ENCODE measurements around the gene PVRIG. TPM values are rescaled to one million over a fixed set of nuclear protein-coding genes. Genes with fewer than 3 reads are reported as not detected.

Gene PVRIG
- total and polyA plus RNA-seq, 9 of the 15 experiments (the other 6 are each of a cell fraction or from before 2014, with no cell fraction given), result 0.16 to 0.64 TPM; not detected in 7

DNA sequence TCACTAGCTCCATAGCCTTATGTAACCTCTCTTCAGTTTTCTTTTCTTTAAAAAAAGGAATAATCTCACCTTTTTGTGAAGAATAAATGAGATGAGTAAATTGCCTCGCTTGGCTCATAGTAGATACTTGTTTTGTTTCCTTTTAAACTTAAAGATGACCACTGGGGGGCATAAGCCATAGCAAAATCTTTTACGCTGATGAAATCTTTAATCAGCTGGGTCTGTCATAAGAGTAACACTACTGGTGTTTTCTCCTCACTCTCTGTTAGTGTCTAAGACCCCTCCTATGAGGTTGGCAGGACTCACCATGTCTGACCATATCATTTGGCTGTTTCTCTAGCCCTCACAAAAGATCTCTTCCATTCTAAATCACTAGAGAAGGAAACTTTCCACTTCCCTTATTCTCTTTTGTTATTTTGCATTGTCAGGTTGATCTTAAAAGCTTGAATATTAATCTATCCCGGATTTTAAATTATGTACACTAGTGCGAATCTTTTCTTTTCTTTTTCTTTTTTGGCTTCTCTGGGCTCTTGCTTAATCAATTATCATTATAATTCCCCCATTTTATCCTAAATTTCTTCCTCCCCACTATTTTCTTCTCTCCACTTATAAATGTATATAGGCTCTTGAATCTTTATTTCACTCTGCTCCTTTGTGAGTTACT lies 29.6 kb upstream of the PVRIG start (continued):
- TF ChIP-seq, protein P1, sequence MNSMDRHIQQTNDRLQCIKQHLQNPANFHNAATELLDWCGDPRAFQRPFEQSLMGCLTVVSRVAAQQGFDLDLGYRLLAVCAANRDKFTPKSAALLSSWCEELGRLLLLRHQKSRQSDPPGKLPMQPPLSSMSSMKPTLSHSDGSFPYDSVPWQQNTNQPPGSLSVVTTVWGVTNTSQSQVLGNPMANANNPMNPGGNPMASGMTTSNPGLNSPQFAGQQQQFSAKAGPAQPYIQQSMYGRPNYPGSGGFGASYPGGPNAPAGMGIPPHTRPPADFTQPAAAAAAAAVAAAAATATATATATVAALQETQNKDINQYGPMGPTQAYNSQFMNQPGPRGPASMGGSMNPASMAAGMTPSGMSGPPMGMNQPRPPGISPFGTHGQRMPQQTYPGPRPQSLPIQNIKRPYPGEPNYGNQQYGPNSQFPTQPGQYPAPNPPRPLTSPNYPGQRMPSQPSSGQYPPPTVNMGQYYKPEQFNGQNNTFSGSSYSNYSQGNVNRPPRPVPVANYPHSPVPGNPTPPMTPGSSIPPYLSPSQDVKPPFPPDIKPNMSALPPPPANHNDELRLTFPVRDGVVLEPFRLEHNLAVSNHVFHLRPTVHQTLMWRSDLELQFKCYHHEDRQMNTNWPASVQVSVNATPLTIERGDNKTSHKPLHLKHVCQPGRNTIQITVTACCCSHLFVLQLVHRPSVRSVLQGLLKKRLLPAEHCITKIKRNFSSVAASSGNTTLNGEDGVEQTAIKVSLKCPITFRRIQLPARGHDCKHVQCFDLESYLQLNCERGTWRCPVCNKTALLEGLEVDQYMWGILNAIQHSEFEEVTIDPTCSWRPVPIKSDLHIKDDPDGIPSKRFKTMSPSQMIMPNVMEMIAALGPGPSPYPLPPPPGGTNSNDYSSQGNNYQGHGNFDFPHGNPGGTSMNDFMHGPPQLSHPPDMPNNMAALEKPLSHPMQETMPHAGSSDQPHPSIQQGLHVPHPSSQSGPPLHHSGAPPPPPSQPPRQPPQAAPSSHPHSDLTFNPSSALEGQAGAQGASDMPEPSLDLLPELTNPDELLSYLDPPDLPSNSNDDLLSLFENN (IDR thresholded peaks at IDR 0.05; ENCODE audit: low read depth in 2 of 2, low read length in 2 of 2), result no peak
- TF ChIP-seq NR4A1 (CRISPR knock-in tag; IDR thresholded peaks at IDR 0.05) (no peak), NR4A1 (tag; IDR thresholded peaks at IDR 0.05) (no peak), CBFA2T3 (IDR thresholded peaks at IDR 0.05) (no peak), U2AF1 (optimal IDR thresholded peaks at IDR 0.05; ENCODE audit: low read depth, low read length) (no peak), KLF10 (CRISPR knock-in tag; IDR thresholded peaks at IDR 0.05) (no peak), SIN3A (IDR thresholded peaks at IDR 0.05; ENCODE audit: borderline replicate concordance in 2 of 2, control insufficient read depth in 1 of 2, low read depth in 2 of 2, low read length in 2 of 2) (no peak), ZEB2 (IDR thresholded peaks at IDR 0.05) (0 out of 2 replicates have a peak, but pooled peaks have one; percentile 20), POLR2AphosphoS2 (IDR thresholded peaks at IDR 0.05; ENCODE audit: low read length) (no peak), SMAD3 (CRISPR knock-in tag; conservative IDR thresholded peaks at IDR 0.05) (0 out of 2 replicates have a peak, but pooled peaks have one; percentile 52), FUS (optimal IDR thresholded peaks at IDR 0.05; ENCODE audit: low read depth, low read length) (no peak), L3MBTL2 (IDR thresholded peaks at IDR 0.05) (peak; percentile 55; the same call in 1 of the 2 replicates), SP2 (IDR thresholded peaks at IDR 0.05; ENCODE audit: extremely low read depth, low read depth, low read length, poor library complexity, severe bottlenecking) (no peak), ZFP1 (CRISPR knock-in tag; IDR thresholded peaks at IDR 0.05) (0 out of 2 replicates have a peak, but pooled peaks have one; percentile 13), HOXB6 (CRISPR knock-in tag; IDR thresholded peaks at IDR 0.05; ENCODE audit: borderline replicate concordance) (no peak), TRIM24 (IDR thresholded peaks at IDR 0.05) (peak in 1 of 2 experiments; percentile 40; a peak in 1 of 4 replicates)
- TF ChIP-seq, protein P2, sequence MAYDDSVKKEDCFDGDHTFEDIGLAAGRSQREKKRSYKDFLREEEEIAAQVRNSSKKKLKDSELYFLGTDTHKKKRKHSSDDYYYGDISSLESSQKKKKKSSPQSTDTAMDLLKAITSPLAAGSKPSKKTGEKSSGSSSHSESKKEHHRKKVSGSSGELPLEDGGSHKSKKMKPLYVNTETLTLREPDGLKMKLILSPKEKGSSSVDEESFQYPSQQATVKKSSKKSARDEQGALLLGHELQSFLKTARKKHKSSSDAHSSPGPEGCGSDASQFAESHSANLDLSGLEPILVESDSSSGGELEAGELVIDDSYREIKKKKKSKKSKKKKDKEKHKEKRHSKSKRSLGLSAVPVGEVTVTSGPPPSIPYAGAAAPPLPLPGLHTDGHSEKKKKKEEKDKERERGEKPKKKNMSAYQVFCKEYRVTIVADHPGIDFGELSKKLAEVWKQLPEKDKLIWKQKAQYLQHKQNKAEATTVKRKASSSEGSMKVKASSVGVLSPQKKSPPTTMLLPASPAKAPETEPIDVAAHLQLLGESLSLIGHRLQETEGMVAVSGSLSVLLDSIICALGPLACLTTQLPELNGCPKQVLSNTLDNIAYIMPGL (CRISPR knock-in tag; IDR thresholded peaks at IDR 0.05), result no peak
- TF ChIP-seq, protein P3, sequence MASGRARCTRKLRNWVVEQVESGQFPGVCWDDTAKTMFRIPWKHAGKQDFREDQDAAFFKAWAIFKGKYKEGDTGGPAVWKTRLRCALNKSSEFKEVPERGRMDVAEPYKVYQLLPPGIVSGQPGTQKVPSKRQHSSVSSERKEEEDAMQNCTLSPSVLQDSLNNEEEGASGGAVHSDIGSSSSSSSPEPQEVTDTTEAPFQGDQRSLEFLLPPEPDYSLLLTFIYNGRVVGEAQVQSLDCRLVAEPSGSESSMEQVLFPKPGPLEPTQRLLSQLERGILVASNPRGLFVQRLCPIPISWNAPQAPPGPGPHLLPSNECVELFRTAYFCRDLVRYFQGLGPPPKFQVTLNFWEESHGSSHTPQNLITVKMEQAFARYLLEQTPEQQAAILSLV (tag; IDR thresholded peaks at IDR 0.05), result peak; percentile 41; the same call in 1 of the 2 replicates
- TF ChIP-seq, protein P4, sequence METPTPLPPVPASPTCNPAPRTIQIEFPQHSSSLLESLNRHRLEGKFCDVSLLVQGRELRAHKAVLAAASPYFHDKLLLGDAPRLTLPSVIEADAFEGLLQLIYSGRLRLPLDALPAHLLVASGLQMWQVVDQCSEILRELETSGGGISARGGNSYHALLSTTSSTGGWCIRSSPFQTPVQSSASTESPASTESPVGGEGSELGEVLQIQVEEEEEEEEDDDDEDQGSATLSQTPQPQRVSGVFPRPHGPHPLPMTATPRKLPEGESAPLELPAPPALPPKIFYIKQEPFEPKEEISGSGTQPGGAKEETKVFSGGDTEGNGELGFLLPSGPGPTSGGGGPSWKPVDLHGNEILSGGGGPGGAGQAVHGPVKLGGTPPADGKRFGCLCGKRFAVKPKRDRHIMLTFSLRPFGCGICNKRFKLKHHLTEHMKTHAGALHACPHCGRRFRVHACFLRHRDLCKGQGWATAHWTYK (CRISPR knock-in tag; IDR thresholded peaks at IDR 0.05), result 0 out of 2 replicates have a peak, but pooled peaks have one; percentile 24
- TF ChIP-seq, protein P5, sequence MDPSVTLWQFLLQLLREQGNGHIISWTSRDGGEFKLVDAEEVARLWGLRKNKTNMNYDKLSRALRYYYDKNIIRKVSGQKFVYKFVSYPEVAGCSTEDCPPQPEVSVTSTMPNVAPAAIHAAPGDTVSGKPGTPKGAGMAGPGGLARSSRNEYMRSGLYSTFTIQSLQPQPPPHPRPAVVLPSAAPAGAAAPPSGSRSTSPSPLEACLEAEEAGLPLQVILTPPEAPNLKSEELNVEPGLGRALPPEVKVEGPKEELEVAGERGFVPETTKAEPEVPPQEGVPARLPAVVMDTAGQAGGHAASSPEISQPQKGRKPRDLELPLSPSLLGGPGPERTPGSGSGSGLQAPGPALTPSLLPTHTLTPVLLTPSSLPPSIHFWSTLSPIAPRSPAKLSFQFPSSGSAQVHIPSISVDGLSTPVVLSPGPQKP (CRISPR knock-in tag; IDR thresholded peaks at IDR 0.05), result no peak

Measured in K562 (cell line).